GM21529 (cell line): ENCODE data around the gene SRSF9.
"Not testable (repeated sequence)": the region's sequence is repeated elsewhere in the genome, so short reads cannot be mapped to it uniquely, and the experiment has no call there.

Experiments used
- ATAC-seq: cut with Tn5 transposase; IDR thresholded peaks from one replicate; pipeline ENCODE4 v1.9.1; 2021; ENCODE audit not compliant: unreplicated experiment

The SRSF9 gene

GRCh38 chr12:120469450-120470149, at the start of gene SRSF9:
SRSF9 (minus strand) TSS chr12:120469748; CDS start chr12:120469609, 139 bp downstream.
- ATAC-seq = peak; percentile 83

GRCh38 chr12:120519324-120519723, 49.8 kb upstream of the SRSF9 start:
- not testable (repeated sequence) for ATAC-seq

GRCh38 chr12:120515496-120515895, 45.9 kb upstream of the SRSF9 start:
- no peak for ATAC-seq

- ATAC-seq = no peak
These were observed 44.5 kb upstream of the SRSF9 start for GRCh38 chr12:120514002-120514401.

GRCh38 chr12:120508537-120508936, 39.0 kb upstream of the SRSF9 start:
- no peak for ATAC-seq

- ATAC-seq = no peak
These were observed 35.0 kb upstream of the SRSF9 start for GRCh38 chr12:120504587-120504986.

- ATAC-seq = no peak
These were observed 31.0 kb upstream of the SRSF9 start for GRCh38 chr12:120500581-120500980.

- ATAC-seq = no peak
These were observed 29.4 kb upstream of the SRSF9 start for GRCh38 chr12:120498870-120499515.

GRCh38 chr12:120497524-120498150, 28.1 kb upstream of the SRSF9 start:
- no peak for ATAC-seq

GRCh38 chr12:120496413-120497340, 27.1 kb upstream of the SRSF9 start:
- ATAC-seq = no peak

GRCh38 chr12:120495731-120496412, 26.3 kb upstream of the SRSF9 start, which contains the start of gene DYNLL1:
DYNLL1 (plus strand) TSS chr12:120496113; CDS start chr12:120496422, 309 bp downstream.
- peak; percentile 92 for ATAC-seq

GRCh38 chr12:120495186-120495730, 25.7 kb upstream of the SRSF9 start:
- peak; percentile 1 for ATAC-seq

GRCh38 chr12:120490833-120491512, 21.4 kb upstream of the SRSF9 start:
- ATAC-seq = no peak

GRCh38 chr12:120490325-120490724, 20.8 kb upstream of the SRSF9 start:
- no peak for ATAC-seq

- no peak for ATAC-seq
These were observed 19.5 kb upstream of the SRSF9 start for GRCh38 chr12:120489018-120489417.

GRCh38 chr12:120488057-120488640, 18.6 kb upstream of the SRSF9 start:
- ATAC-seq = no peak

- not testable (repeated sequence) for ATAC-seq
These were observed 18.0 kb upstream of the SRSF9 start for GRCh38 chr12:120487552-120487951.

GRCh38 chr12:120485961-120486881, 16.7 kb upstream of the SRSF9 start:
- no peak for ATAC-seq
